ENCODE data around the gene THRB. TPM values are rescaled to one million over a fixed set of nuclear protein-coding genes. Genes with fewer than 3 reads are reported as not detected.

Gene THRB
- total and polyA plus RNA-seq, 5 donors from 2014 or later, result 0.30 TPM; not detected in 4

DNA sequence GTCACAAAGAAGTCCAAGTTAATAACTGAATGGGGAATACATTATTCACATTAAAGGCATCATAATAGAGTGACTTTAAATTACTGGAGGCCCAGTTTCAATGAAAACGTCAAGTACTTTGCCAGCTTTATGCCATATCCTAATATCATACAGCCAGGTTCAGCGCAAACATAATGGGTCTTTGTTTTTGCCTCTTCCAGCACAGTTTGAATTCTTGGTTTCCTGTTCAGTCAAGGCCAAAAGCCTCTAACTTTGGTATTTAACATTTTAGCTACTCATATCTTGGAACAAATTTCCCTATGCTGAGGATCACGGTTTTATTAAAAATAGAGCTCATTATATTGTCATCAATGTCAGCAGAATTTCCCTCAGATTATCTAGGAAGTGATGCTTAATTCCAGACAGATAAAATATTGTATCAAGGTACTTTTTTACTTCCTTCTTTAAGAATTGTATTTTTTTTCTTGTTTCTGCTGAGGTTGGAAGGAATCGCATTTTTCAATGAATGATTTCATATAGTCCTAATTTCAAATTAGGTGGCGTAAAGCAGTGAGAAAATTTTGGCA, 269.2 kb downstream of the THRB start:
- no peak for ATAC-seq (ENCODE audit: low read depth in 2 of 2)
- Mint-ChIP-seq H3K4me3 (no peak overlapping the region), H3K4me1 (peaks cover 0 to 2% (median 0%) of the 10 kb centered on the region in 4 donors), H3K27ac (no peak overlapping the region), H3K9me3 (peaks cover 0 to 2% (median 0%) of the 10 kb centered on the region in 7 donors), H3K36me3 (no peaks in the 10 kb centered on the region), H3K27me3 (peaks cover 10% of the 10 kb centered on the region)
- H3K27me3 ChIP-seq (ENCODE audit: control insufficient read depth, insufficient read depth, low read length), result peaks cover 3% of the 10 kb centered on the region
- H3K36me3 ChIP-seq (ENCODE audit: control insufficient read depth, insufficient read depth, low read length), result no peaks in the 10 kb centered on the region
- no peaks in the 10 kb centered on the region for H3K4me1 ChIP-seq (ENCODE audit: control insufficient read depth, insufficient read depth, low read length, poor library complexity, severe bottlenecking)
- DNase-seq, result no peak
- H3K9me3 ChIP-seq (ENCODE audit: control insufficient read depth in 2 of 2, low read length in 2 of 2), result no peaks in the 10 kb centered on the region
- no peak overlapping the region for H3K4me3 ChIP-seq (ENCODE audit: low read depth, low read length)
- H3K27ac ChIP-seq (ENCODE audit: insufficient read depth, low read length, poor library complexity, severe bottlenecking), result no peak overlapping the region

DNA sequence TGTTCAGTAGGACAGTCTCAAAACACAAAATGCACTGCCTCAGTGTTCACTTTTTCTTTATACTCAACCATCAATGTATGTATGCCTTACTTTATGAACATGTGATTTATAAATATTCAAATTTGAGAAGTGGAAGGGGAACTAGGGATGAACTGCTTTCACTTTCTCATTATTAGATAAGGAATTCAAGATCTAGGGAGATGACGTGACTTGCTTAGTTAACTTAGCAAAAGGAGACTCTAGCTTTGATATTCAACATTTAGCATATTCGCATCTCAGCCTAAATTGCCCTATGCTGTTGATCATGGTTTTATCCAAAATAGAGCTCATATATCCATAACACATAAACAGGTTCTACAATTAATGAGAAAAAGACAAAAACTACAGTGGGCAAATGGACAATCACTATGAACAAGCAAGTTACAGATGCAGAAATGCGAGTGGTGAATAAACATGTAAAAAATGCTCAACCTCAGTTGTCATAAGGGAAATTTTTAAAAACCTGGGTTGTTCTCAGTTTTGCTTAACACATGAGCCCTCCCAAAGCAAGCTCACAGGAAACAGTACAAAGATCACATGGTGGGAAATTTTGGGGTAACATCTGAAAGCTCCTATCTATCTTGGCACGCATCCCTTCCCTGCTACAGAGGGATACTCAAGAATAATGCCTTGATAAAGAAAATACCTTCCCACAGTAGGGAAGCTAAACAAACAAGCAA, 269.8 kb downstream of the THRB start:
- no peaks in the 10 kb centered on the region for H3K9me3 ChIP-seq (ENCODE audit: control insufficient read depth in 2 of 2, low read length in 2 of 2)
- DNase-seq (no peak), ATAC-seq (ENCODE audit: low read depth in 2 of 2) (no peak)
- Mint-ChIP-seq H3K27ac (no peak overlapping the region), H3K36me3 (no peaks in the 10 kb centered on the region), H3K4me3 (no peak overlapping the region), H3K4me1 (peaks cover 0 to 2% (median 0%) of the 10 kb centered on the region in 4 donors), H3K27me3 (peaks cover 10% of the 10 kb centered on the region), H3K9me3 (peaks cover 0 to 2% (median 0%) of the 10 kb centered on the region in 7 donors)
- H3K4me1 ChIP-seq (ENCODE audit: control insufficient read depth, insufficient read depth, low read length, poor library complexity, severe bottlenecking), result no peaks in the 10 kb centered on the region
- no peak overlapping the region for H3K27ac ChIP-seq (ENCODE audit: insufficient read depth, low read length, poor library complexity, severe bottlenecking)
- H3K4me3 ChIP-seq (ENCODE audit: low read depth, low read length), result no peak overlapping the region
- H3K27me3 ChIP-seq (ENCODE audit: control insufficient read depth, insufficient read depth, low read length), result peaks cover 3% of the 10 kb centered on the region
- no peaks in the 10 kb centered on the region for H3K36me3 ChIP-seq (ENCODE audit: control insufficient read depth, insufficient read depth, low read length)

DNA sequence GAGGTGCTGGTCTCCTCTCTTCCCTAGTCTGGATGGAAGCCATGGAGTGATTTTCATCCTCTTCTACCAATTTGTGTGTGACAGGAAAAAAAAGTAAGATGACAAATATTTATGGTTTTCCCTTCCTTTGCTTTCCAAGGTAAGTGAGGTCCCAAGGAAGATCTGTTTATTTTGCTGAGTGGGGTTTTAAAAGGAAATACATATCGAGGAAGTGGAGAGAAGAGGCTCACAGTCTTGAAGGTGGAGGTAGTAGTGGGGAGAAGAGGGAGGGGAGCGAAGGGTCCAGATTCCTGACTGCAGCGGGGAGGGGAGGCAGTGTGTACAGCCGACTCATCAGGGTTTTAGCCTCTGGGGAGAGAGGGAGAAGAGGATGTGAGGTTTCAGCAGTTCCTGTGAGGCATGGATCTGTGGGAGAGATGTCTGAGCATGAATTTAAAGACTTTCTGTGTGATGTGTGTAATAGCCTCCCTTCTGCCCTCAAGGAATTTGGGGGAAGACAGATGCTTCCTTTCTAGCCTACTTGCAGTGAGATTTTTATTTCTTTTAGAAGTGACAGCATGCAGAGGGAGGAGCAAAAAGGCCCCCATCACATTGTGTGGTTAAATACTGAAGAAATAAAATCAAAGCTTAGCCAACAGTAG, 272.4 kb downstream of the THRB start:
- Histone ChIP-seq H3K27me3 (ENCODE audit: control insufficient read depth, insufficient read depth, low read length) (peaks cover 3% of the 10 kb centered on the region), H3K4me3 (ENCODE audit: low read depth, low read length) (no peak overlapping the region), H3K4me1 (ENCODE audit: control insufficient read depth, insufficient read depth, low read length, poor library complexity, severe bottlenecking) (no peaks in the 10 kb centered on the region), H3K36me3 (ENCODE audit: control insufficient read depth, insufficient read depth, low read length) (no peaks in the 10 kb centered on the region), H3K9me3 (ENCODE audit: control insufficient read depth in 2 of 2, low read length in 2 of 2) (no peaks in the 10 kb centered on the region), H3K27ac (ENCODE audit: insufficient read depth, low read length, poor library complexity, severe bottlenecking) (no peak overlapping the region)
- peaks cover 0 to 2% (median 0%) of the 10 kb centered on the region in 4 donors for H3K4me1 Mint-ChIP-seq
- DNase-seq, result no peak
- H3K4me3 Mint-ChIP-seq, result no peak overlapping the region
- no peak overlapping the region for H3K27ac Mint-ChIP-seq
- no peaks in the 10 kb centered on the region for H3K36me3 Mint-ChIP-seq
- peaks cover 10% of the 10 kb centered on the region for H3K27me3 Mint-ChIP-seq
- no peak for ATAC-seq (ENCODE audit: low read depth in 2 of 2)
- H3K9me3 Mint-ChIP-seq, result peaks cover 0 to 1% (median 0%) of the 10 kb centered on the region in 7 donors

DNA sequence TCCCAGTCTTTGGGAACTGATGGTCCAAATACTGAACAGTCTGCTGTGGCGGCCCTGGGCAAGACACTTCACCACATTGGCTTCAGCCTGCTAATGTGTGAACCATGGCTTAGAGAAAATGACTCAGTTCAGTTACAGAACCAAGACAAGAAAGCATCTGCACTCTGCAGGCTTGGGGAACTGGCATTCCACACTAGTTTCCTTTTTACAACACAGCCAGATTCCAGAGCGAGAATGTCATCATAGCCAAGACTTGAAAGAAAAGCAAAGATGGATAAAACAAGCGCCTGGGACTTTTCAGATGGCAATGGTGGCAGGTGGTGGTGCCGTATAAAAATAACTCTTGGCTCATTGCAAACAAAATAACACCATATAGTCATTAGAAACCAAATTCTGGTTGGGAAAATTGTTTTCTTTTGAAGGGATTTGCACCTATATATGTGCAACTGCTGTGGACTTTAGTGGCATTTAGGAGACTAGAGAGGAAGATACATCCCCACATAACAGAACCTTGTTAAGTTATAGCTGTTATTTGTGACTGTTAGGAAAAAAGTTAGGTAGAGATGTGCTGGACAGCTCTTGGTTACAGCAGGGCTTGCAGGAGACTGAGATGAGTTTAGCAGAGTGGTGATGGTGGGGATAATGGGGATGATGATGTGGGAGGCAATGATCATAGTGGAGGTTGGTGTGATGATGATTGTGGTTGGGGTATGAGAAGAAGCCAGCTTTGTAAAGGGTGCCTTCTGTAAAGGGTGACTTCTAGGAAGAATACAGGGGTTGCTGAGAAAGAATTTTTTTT, 273.6 kb downstream of the THRB start:
- Histone ChIP-seq H3K36me3 (ENCODE audit: control insufficient read depth, insufficient read depth, low read length) (no peaks in the 10 kb centered on the region), H3K9me3 (ENCODE audit: control insufficient read depth in 2 of 2, low read length in 2 of 2) (no peaks in the 10 kb centered on the region), H3K27me3 (ENCODE audit: control insufficient read depth, insufficient read depth, low read length) (peaks cover 3% of the 10 kb centered on the region), H3K4me1 (ENCODE audit: control insufficient read depth, insufficient read depth, low read length, poor library complexity, severe bottlenecking) (no peaks in the 10 kb centered on the region), H3K27ac (ENCODE audit: insufficient read depth, low read length, poor library complexity, severe bottlenecking) (no peak overlapping the region), H3K4me3 (ENCODE audit: low read depth, low read length) (no peak overlapping the region)
- no peak overlapping the region for H3K4me3 Mint-ChIP-seq
- H3K4me1 Mint-ChIP-seq, result peaks cover 0 to 2% (median 0%) of the 10 kb centered on the region in 4 donors
- H3K27me3 Mint-ChIP-seq, result peaks cover 10% of the 10 kb centered on the region
- H3K36me3 Mint-ChIP-seq, result no peaks in the 10 kb centered on the region
- no peak overlapping the region for H3K27ac Mint-ChIP-seq
- ATAC-seq (ENCODE audit: low read depth in 2 of 2) (no peak), DNase-seq (no peak)
- peaks cover 0 to 1% (median 0%) of the 10 kb centered on the region in 7 donors for H3K9me3 Mint-ChIP-seq

DNA sequence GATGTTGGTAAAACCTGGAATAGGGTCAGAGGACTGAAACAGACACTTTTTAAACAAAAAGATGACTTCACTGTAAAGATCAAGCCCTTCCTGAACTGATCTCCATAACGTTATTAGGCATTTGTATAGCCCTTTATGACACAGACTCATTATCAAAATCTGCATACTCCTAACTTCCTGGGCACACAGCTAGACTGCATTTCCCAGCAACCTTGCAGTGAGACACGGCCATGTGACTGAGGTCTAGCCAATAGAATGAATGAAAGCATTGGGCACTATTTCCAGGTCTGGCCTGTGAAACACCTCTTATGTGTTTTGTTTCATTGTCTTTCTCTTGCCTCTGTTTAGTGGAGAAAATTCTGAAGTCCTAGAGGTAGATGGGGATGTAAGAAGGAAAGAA, 279.1 kb downstream of the THRB start:
- no peak for ATAC-seq (ENCODE audit: low read depth in 2 of 2)
- H3K9me3 Mint-ChIP-seq, result peaks cover 0 to 1% (median 0%) of the 10 kb centered on the region in 7 donors
- no peaks in the 10 kb centered on the region for H3K4me1 Mint-ChIP-seq
- H3K4me3 Mint-ChIP-seq, result no peak overlapping the region
- H3K36me3 Mint-ChIP-seq, result no peaks in the 10 kb centered on the region
- no peaks in the 10 kb centered on the region for H3K27me3 ChIP-seq (ENCODE audit: control insufficient read depth, insufficient read depth, low read length)
- no peaks in the 10 kb centered on the region for H3K27me3 Mint-ChIP-seq
- H3K4me3 ChIP-seq (ENCODE audit: low read depth, low read length), result no peak overlapping the region
- H3K36me3 ChIP-seq (ENCODE audit: control insufficient read depth, insufficient read depth, low read length), result no peaks in the 10 kb centered on the region
- H3K9me3 ChIP-seq (ENCODE audit: control insufficient read depth in 2 of 2, low read length in 2 of 2), result no peaks in the 10 kb centered on the region
- no peak overlapping the region for H3K27ac ChIP-seq (ENCODE audit: insufficient read depth, low read length, poor library complexity, severe bottlenecking)
- no peak overlapping the region for H3K27ac Mint-ChIP-seq
- no peaks in the 10 kb centered on the region for H3K4me1 ChIP-seq (ENCODE audit: control insufficient read depth, insufficient read depth, low read length, poor library complexity, severe bottlenecking)
- DNase-seq, result no peak

DNA sequence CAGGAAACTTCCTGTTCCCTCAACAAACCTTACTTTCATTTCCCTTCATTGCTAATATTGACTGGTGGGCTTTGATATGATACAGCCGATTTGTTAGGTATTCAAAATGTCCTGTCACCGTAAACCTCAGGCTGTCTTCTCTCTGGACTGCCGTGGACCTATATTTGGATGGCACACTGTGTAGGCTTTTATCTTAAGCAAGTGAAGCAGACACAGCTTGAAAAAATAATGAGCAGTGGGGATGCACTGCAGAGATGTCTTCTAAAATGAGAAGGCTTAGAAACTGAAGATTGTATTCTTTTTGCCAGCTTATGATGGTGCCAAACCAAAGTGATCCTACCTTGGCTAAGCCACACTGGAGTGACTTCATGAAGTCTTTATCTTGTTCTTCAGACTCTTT, 283.3 kb downstream of the THRB start:
- Mint-ChIP-seq H3K9me3 (peaks cover 0 to 4% (median 0%) of the 10 kb centered on the region in 7 donors), H3K27me3 (no peaks in the 10 kb centered on the region), H3K4me3 (no peak overlapping the region), H3K4me1 (no peaks in the 10 kb centered on the region), H3K27ac (no peak overlapping the region), H3K36me3 (no peaks in the 10 kb centered on the region)
- Histone ChIP-seq H3K4me3 (ENCODE audit: low read depth, low read length) (no peak overlapping the region), H3K27me3 (ENCODE audit: control insufficient read depth, insufficient read depth, low read length) (no peaks in the 10 kb centered on the region), H3K27ac (ENCODE audit: insufficient read depth, low read length, poor library complexity, severe bottlenecking) (no peak overlapping the region), H3K4me1 (ENCODE audit: control insufficient read depth, insufficient read depth, low read length, poor library complexity, severe bottlenecking) (no peaks in the 10 kb centered on the region), H3K9me3 (ENCODE audit: control insufficient read depth in 2 of 2, low read length in 2 of 2) (no peaks in the 10 kb centered on the region), H3K36me3 (ENCODE audit: control insufficient read depth, insufficient read depth, low read length) (no peaks in the 10 kb centered on the region)
- DNase-seq, result no peak
- no peak for ATAC-seq (ENCODE audit: low read depth in 2 of 2)

DNA sequence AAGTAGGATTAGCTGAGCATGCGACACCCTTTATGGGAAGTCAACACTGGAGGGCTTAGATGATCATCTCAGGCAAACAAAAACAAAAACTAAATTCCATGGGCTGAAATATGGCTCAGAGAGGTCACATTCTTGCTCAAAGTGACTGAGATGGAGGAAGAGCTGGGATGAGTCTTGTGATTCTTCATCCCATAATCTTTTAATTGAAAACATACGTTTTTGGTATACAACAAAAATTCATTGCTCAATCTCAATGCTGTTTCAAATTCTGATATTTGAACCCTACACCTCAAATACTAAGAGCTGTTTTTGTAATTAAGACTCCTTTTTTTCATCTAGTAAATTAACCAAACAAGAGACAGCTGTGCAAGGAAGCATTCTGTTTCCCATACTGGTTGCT, 292.6 kb downstream of the THRB start:
- no peaks in the 10 kb centered on the region for H3K36me3 Mint-ChIP-seq

More for the DNA sequence above, 292.6 kb downstream of the THRB start:
- no peak for DNase-seq
- no peak overlapping the region for H3K27ac Mint-ChIP-seq
- H3K27me3 Mint-ChIP-seq, result peaks cover 4% of the 10 kb centered on the region
- H3K4me3 Mint-ChIP-seq, result no peak overlapping the region
- Histone ChIP-seq H3K9me3 (ENCODE audit: control insufficient read depth in 2 of 2, low read length in 2 of 2) (no peaks in the 10 kb centered on the region), H3K4me1 (ENCODE audit: control insufficient read depth, insufficient read depth, low read length, poor library complexity, severe bottlenecking) (no peaks in the 10 kb centered on the region), H3K27ac (ENCODE audit: insufficient read depth, low read length, poor library complexity, severe bottlenecking) (no peak overlapping the region), H3K27me3 (ENCODE audit: control insufficient read depth, insufficient read depth, low read length) (no peaks in the 10 kb centered on the region), H3K4me3 (ENCODE audit: low read depth, low read length) (no peak overlapping the region), H3K36me3 (ENCODE audit: control insufficient read depth, insufficient read depth, low read length) (no peaks in the 10 kb centered on the region)
- H3K4me1 Mint-ChIP-seq, result no peaks in the 10 kb centered on the region
- no peak for ATAC-seq (ENCODE audit: low read depth in 2 of 2)
- H3K9me3 Mint-ChIP-seq, result peaks cover 0 to 4% (median 0%) of the 10 kb centered on the region in 7 donors
